Spleen (tissue), 7 donors: ENCODE measurements around the gene LPCAT3.

ENCODE experiments used
- CTCF ChIP-seq, 11 experiments: fragments of 200-600 bp in 7 of 11; fragments of 450-650 bp in 4 of 11; sonication (generic) in 4 of 11; IDR thresholded peaks in 8 of 11; conservative IDR thresholded peaks in 3 of 11; 1 replicate in 7 of 11; 2 replicates in 4 of 11; pipeline versions ENCODE4 v1.4.0 to v1.8.0; 2016 to 2021; ENCODE audit warnings: antibody characterized with exemption in 11 of 11, inconsistent platforms in 4 of 11, mild to moderate bottlenecking in 1 of 11
- POLR2A ChIP-seq, 3 donors: fragments of 450-650 bp; IDR thresholded peaks; one replicate each; pipeline ENCODE4 v1.5.1; 2017; ENCODE audit warnings: antibody characterized with exemption in 3 of 3, mild to moderate bottlenecking in 1 of 3
- POLR2AphosphoS5 ChIP-seq, 3 donors: sonication (generic); formaldehyde crosslinking; IDR thresholded peaks; one replicate each; pipeline ENCODE4 v1.5.1; 2017; ENCODE audit warnings: antibody characterized with exemption in 3 of 3
- donor health status: DM: no; HTN: no; CAD: no; lungs with moderate emphysema.
- donor health status: DM: no; HTN: no; CAD: no.
- donor health status: DM: no; HTN: no; CAD: no.

GRCh38 chr12:7017870-7018349 is 366 bp downstream of the LPCAT3 start:
- TF ChIP-seq POLR2A (IDR thresholded peaks at IDR 0.05) (no peak), CTCF (IDR thresholded peaks at IDR 0.05 in 8 of 11, conservative IDR thresholded peaks at IDR 0.05 in 3 of 11) (no peak), POLR2AphosphoS5 (IDR thresholded peaks at IDR 0.05) (no peak)
